Activated naive CD4-positive, alpha-beta T cell treated with Interleukin-2 at 50 U/mL for 16 hours (primary cell): ENCODE measurements around the gene KSR1.
A peak's percentile ranks its signal among the peaks of the same experiment; 100 is the strongest.

Experiments used
- DNase-seq: peaks from one replicate; pipeline ENCODE4 v3.0.0-alpha.2; 2020

The KSR1 gene

GRCh38 chr17:27597783-27598320 lies 141.6 kb downstream of the KSR1 start:
- no peak for DNase-seq

- no peak for DNase-seq
These were observed 142.2 kb downstream of the KSR1 start for GRCh38 chr17:27598337-27599050.

GRCh38 chr17:27600471-27600870 lies 144.2 kb downstream of the KSR1 start:
- no peak for DNase-seq

- peak; percentile 84 for DNase-seq
These were observed 145.1 kb downstream of the KSR1 start for GRCh38 chr17:27601069-27601974.

GRCh38 chr17:27601975-27602302 lies 145.7 kb downstream of the KSR1 start:
- no peak for DNase-seq

GRCh38 chr17:27602721-27603420 lies 146.6 kb downstream of the KSR1 start:
- peak; percentile 71 for DNase-seq

- no peak for DNase-seq
These were observed 147.1 kb downstream of the KSR1 start for GRCh38 chr17:27603421-27603770.

- DNase-seq = no peak
These were observed 147.9 kb downstream of the KSR1 start for GRCh38 chr17:27603880-27604794.

- no peak for DNase-seq
These were observed 149.2 kb downstream of the KSR1 start for GRCh38 chr17:27605409-27605808.

GRCh38 chr17:27607521-27608091 lies 151.4 kb downstream of the KSR1 start:
- DNase-seq = no peak

- DNase-seq = no peak
These were observed 152.3 kb downstream of the KSR1 start for GRCh38 chr17:27608328-27609230.

GRCh38 chr17:27609611-27610303 lies 153.5 kb downstream of the KSR1 start:
- no peak for DNase-seq

- no peak for DNase-seq
These were observed 154.0 kb downstream of the KSR1 start for GRCh38 chr17:27610304-27610677.

- DNase-seq = no peak
These were observed 156.0 kb downstream of the KSR1 start for GRCh38 chr17:27612160-27612770.

GRCh38 chr17:27613433-27613832 lies 157.2 kb downstream of the KSR1 start:
- DNase-seq = no peak

GRCh38 chr17:27615121-27615520 lies 158.9 kb downstream of the KSR1 start:
- DNase-seq = no peak

- no peak for DNase-seq
These were observed 160.2 kb downstream of the KSR1 start for GRCh38 chr17:27616414-27616813.

GRCh38 chr17:27618417-27618816 lies 162.2 kb downstream of the KSR1 start:
- no peak for DNase-seq

GRCh38 chr17:27620721-27621120 lies 164.5 kb downstream of the KSR1 start:
- DNase-seq = no peak

- DNase-seq = no peak
These were observed 165.3 kb downstream of the KSR1 start for GRCh38 chr17:27621536-27621935.
